WTC11 (cell line): ENCODE measurements around the gene TTLL11.

Experiments
- CTCF ChIP-seq: fragments of 200-600 bp; IDR thresholded peaks from 2 replicates; pipeline ENCODE4 v1.8.0; 2022; ENCODE audit warnings: antibody characterized with exemption
- ETV6 ChIP-seq: sonication (generic); formaldehyde crosslinking; IDR thresholded peaks from 2 replicates; pipeline ENCODE4 v1.8.1; 2022; ENCODE audit warnings: mild to moderate bottlenecking, missing genetic modification reagents
- ZNF263 ChIP-seq: sonication (generic); formaldehyde crosslinking; IDR thresholded peaks from 2 replicates; pipeline ENCODE4 v1.8.1; 2022; ENCODE audit warnings: low read depth, mild to moderate bottlenecking, moderate library complexity, missing genetic modification reagents

GRCh38 chr9:121924700-121925099 is 168.4 kb downstream of the TTLL11 start:
- no peak for TF ChIP-seq ETV6 (CRISPR knock-in tag)
- no peak for TF ChIP-seq ZNF263 (CRISPR knock-in tag)
- no peak for TF ChIP-seq CTCF
